ENCODE measurements around the gene PNLDC1.

DNA sequence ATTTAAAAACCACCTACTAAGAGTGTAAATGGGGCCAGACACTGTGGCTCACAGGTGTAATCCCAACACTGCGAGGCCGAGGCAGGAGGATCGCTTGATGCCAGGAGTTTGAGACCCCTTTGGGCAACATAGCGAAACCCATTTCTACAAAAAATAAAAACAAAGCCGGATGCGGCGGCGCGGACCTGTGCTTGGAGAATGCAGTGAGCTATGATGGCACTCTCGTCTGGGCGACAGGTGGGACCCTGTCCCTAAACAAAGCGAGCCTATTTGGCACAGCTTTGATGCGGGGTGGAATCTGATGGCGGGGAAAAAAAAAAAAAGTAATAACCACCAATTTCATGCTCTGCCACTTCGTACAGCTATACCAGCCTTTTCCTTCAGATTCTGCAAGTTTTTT lies 11.8 kb upstream of the PNLDC1 start:
- TF ChIP-seq, protein P1, sequence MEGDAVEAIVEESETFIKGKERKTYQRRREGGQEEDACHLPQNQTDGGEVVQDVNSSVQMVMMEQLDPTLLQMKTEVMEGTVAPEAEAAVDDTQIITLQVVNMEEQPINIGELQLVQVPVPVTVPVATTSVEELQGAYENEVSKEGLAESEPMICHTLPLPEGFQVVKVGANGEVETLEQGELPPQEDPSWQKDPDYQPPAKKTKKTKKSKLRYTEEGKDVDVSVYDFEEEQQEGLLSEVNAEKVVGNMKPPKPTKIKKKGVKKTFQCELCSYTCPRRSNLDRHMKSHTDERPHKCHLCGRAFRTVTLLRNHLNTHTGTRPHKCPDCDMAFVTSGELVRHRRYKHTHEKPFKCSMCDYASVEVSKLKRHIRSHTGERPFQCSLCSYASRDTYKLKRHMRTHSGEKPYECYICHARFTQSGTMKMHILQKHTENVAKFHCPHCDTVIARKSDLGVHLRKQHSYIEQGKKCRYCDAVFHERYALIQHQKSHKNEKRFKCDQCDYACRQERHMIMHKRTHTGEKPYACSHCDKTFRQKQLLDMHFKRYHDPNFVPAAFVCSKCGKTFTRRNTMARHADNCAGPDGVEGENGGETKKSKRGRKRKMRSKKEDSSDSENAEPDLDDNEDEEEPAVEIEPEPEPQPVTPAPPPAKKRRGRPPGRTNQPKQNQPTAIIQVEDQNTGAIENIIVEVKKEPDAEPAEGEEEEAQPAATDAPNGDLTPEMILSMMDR (IDR thresholded peaks at IDR 0.05 in 4 of 5, conservative IDR thresholded peaks at IDR 0.05 in 1 of 5): no peak
- TF ChIP-seq POLR2A (IDR thresholded peaks at IDR 0.05): no peak
